H1 (cell line): ENCODE data around the gene CBLN3. TPM values are rescaled to one million over a fixed set of nuclear protein-coding genes. Genes with fewer than 3 reads are reported as not detected.

ENCODE experiments used
- CTCF ChIA-PET: fragments of 300-600 bp; sonication (Branson Sonifier 250); formaldehyde crosslinking; loops from one replicate; lab custom pipeline; 2021; ENCODE audit not compliant: partially characterized antibody; lab: Charles Lee
- POLR2A ChIA-PET: fragments of 300-600 bp; sonication (Branson Sonifier 250); formaldehyde crosslinking; loops from one replicate; lab custom pipeline; 2021; ENCODE audit warnings: inconsistent platforms; ENCODE audit not compliant: partially characterized antibody; lab: Charles Lee
- DNase-seq, 2 experiments: peaks; one replicate each; pipeline versions ENCODE4 v3.0.0 to v3.0.0-alpha.2; 2010 to 2022; ENCODE audit warnings: low spot score in 2 of 2, low read depth in 1 of 2, mixed read lengths in 1 of 2
- FAIRE-seq: peaks from 2 replicates; lab custom pipeline; 2011; peaks lifted over from hg19 to GRCh38; lab: Jason Lieb, UNC
- H2AFZ ChIP-seq: 2 replicates; pipeline ENCODE4 v1.8.1; 2012; ENCODE audit warnings: low read length, inconsistent platforms
- H2AK5ac ChIP-seq: 2 replicates; pipeline ENCODE4 v1.6.1; 2013; ENCODE audit warnings: low read depth, low read length
- H2BK120ac ChIP-seq: replicated peaks from 2 replicates; pipeline ENCODE3; 2013; ENCODE audit warnings: low read depth, low read length, inconsistent platforms
- H2BK12ac ChIP-seq: 2 replicates; pipeline ENCODE4 v1.6.1; 2013; ENCODE audit warnings: low read depth, low read length
- H2BK15ac ChIP-seq: 2 replicates; pipeline ENCODE4 v1.6.1; 2013; ENCODE audit warnings: low read length
- H2BK20ac ChIP-seq: 2 replicates; pipeline ENCODE4 v1.6.1; 2013; ENCODE audit warnings: low read length
- H2BK5ac ChIP-seq: 2 replicates; pipeline ENCODE4 v1.6.1; 2013; ENCODE audit warnings: low read depth, low read length
- H3K14ac ChIP-seq: 2 replicates; pipeline ENCODE4 v1.6.1; 2013; ENCODE audit warnings: inconsistent platforms; ENCODE audit not compliant: insufficient read length
- H3K18ac ChIP-seq: 2 replicates; pipeline ENCODE4 v1.6.1; 2013; ENCODE audit warnings: low read length; ENCODE audit errors: extremely low read depth
- H3K23ac ChIP-seq: 2 replicates; pipeline ENCODE4 v1.6.1; 2013; ENCODE audit warnings: inconsistent platforms; ENCODE audit not compliant: insufficient read length
- H3K23me2 ChIP-seq: 2 replicates; pipeline ENCODE4 v1.6.1; 2013; ENCODE audit warnings: low read depth, low read length
- H3K27ac ChIP-seq: 2 replicates; pipeline ENCODE4 v1.6.1; 2011; ENCODE audit warnings: low read depth, low read length, inconsistent platforms
- H3K27me3 ChIP-seq, 4 experiments: replicated peaks in 1 of 4; 1 replicate in 1 of 4; 2 replicates in 3 of 4; pipeline versions ENCODE4 v1.6.1 to v1.8.1; 2011 to 2013; ENCODE audit warnings: low read length in 3 of 4, mild to moderate bottlenecking in 3 of 4, inconsistent platforms in 2 of 4, mixed read lengths in 2 of 4, moderate library complexity in 1 of 4; ENCODE audit not compliant: control insufficient read depth in 3 of 4, insufficient read depth in 3 of 4; ENCODE audit errors: extremely low read depth in 1 of 4
- H3K36me3 ChIP-seq, 4 experiments: 2 replicates each; pipeline versions ENCODE4 v1.6.1 to v1.8.1; 2011 to 2013; ENCODE audit warnings: mild to moderate bottlenecking in 4 of 4, low read length in 3 of 4, moderate library complexity in 2 of 4, control low read depth in 1 of 4, inconsistent platforms in 1 of 4; ENCODE audit not compliant: insufficient read depth in 4 of 4, control insufficient read depth in 2 of 4
- H3K4ac ChIP-seq: replicated peaks from 2 replicates; pipeline ENCODE3; 2013; ENCODE audit warnings: low read length, low read depth, mixed read lengths, inconsistent platforms; ENCODE audit not compliant: insufficient read length
- H3K4me1 ChIP-seq, 4 experiments: replicated peaks in 1 of 4; 1 replicate in 1 of 4; 2 replicates in 3 of 4; pipeline versions ENCODE4 v1.6.1 to v1.8.1; 2011 to 2013; ENCODE audit warnings: low read length in 3 of 4, inconsistent platforms in 2 of 4, mixed read lengths in 1 of 4; ENCODE audit not compliant: insufficient read depth in 4 of 4, control insufficient read depth in 3 of 4
- H3K4me2 ChIP-seq, 2 experiments: 2 replicates each; pipeline versions ENCODE4 v1.6.1 to v1.8.1; 2011 to 2013; ENCODE audit warnings: low read depth in 2 of 2, low read length in 2 of 2, control low read depth in 1 of 2, inconsistent platforms in 1 of 2, mild to moderate bottlenecking in 1 of 2; ENCODE audit not compliant: insufficient read depth in 1 of 2
- H3K4me3 ChIP-seq, 4 experiments: fragments of 200-600, 300-600 bp in 1 of 4; sonication (generic), shearing (Covaris generic), sonication (Bioruptor Twin) in 1 of 4; 2 replicates each; pipeline versions ENCODE4 v1.5.1 to v1.8.1; 2011 to 2016; ENCODE audit warnings: low read length in 4 of 4, low read depth in 3 of 4, control low read depth in 2 of 4, inconsistent platforms in 2 of 4, mild to moderate bottlenecking in 2 of 4, mixed read lengths in 1 of 4, moderate library complexity in 1 of 4; ENCODE audit not compliant: insufficient read depth in 2 of 4; ENCODE audit errors: extremely low read depth in 1 of 4
- H3K56ac ChIP-seq: replicated peaks from 2 replicates; pipeline ENCODE3; 2013; ENCODE audit warnings: low read depth, mild to moderate bottlenecking, mixed read lengths, low read length, inconsistent platforms; ENCODE audit not compliant: insufficient read length
- H3K79me1 ChIP-seq: 2 replicates; pipeline ENCODE4 v1.6.1; 2013; ENCODE audit warnings: low read depth, low read length, control low read depth
- H3K79me2 ChIP-seq, 2 experiments: 2 replicates each; pipeline versions ENCODE4 v1.6.1 to v1.8.1; 2012 to 2013; ENCODE audit warnings: low read length in 2 of 2, mild to moderate bottlenecking in 2 of 2, inconsistent platforms in 1 of 2; ENCODE audit not compliant: insufficient read depth in 2 of 2, control insufficient read depth in 1 of 2
- H3K9ac ChIP-seq, 4 experiments: replicated peaks in 1 of 4; 1 replicate in 1 of 4; 2 replicates in 3 of 4; pipeline versions ENCODE4 v1.6.1 to v1.8.1; 2011 to 2013; ENCODE audit warnings: low read depth in 3 of 4, low read length in 3 of 4, control low read depth in 2 of 4, mild to moderate bottlenecking in 2 of 4, moderate library complexity in 2 of 4, inconsistent platforms in 1 of 4; ENCODE audit errors: extremely low read depth in 1 of 4
- H3K9me3 ChIP-seq, 2 experiments: 2 replicates each; pipeline versions ENCODE4 v1.6.1 to v1.8.1; 2012 to 2013; ENCODE audit warnings: mild to moderate bottlenecking in 2 of 2, moderate library complexity in 2 of 2, control low read depth in 1 of 2, inconsistent platforms in 1 of 2, low read depth in 1 of 2, low read length in 1 of 2, mixed read lengths in 1 of 2; ENCODE audit not compliant: insufficient read depth in 2 of 2
- H4K20me1 ChIP-seq, 2 experiments: replicated peaks in 1 of 2; 2 replicates each; pipeline versions ENCODE3 to v1.8.1; 2011 to 2013; ENCODE audit warnings: inconsistent platforms in 2 of 2, low read length in 2 of 2, mild to moderate bottlenecking in 1 of 2; ENCODE audit not compliant: insufficient read depth in 2 of 2, control insufficient read depth in 1 of 2
- H4K5ac ChIP-seq: 2 replicates; pipeline ENCODE4 v1.6.1; 2013; ENCODE audit warnings: low read length, low read depth, mixed read lengths, inconsistent platforms; ENCODE audit not compliant: insufficient read length
- H4K8ac ChIP-seq: 2 replicates; pipeline ENCODE4 v1.8.0; 2013; ENCODE audit warnings: mild to moderate bottlenecking, moderate library complexity, low read length, inconsistent platforms; ENCODE audit not compliant: insufficient read depth; ENCODE audit errors: extremely low read depth
- H4K91ac ChIP-seq: replicated peaks from 2 replicates; pipeline ENCODE3; 2013; ENCODE audit warnings: low read length, mixed read lengths, inconsistent platforms; ENCODE audit not compliant: insufficient read length
- BCL11A ChIP-seq, 2 experiments: IDR thresholded peaks; one replicate each; pipeline ENCODE4 v1.6.1; 2011; ENCODE audit warnings: low read depth in 2 of 2, low read length in 2 of 2, mild to moderate bottlenecking in 2 of 2
- BRCA1 ChIP-seq: IDR thresholded peaks from 2 replicates; pipeline ENCODE4 v1.6.1; 2012; ENCODE audit warnings: low read depth, low read length, improper control_type of control experiment
- EP300 ChIP-seq, 2 experiments: IDR thresholded peaks; 1 replicate in 1 of 2; 2 replicates in 1 of 2; pipeline ENCODE4 v1.6.1; 2011 to 2012; ENCODE audit warnings: low read depth in 2 of 2, low read length in 2 of 2, mild to moderate bottlenecking in 2 of 2, borderline replicate concordance in 1 of 2, inconsistent platforms in 1 of 2, moderate library complexity in 1 of 2
- HDAC6 ChIP-seq: IDR thresholded peaks from one replicate; pipeline ENCODE4 v1.7.1; 2012; ENCODE audit warnings: low read depth, mild to moderate bottlenecking, inconsistent platforms, low read length, moderate library complexity
- POLR2A ChIP-seq, 2 experiments: IDR thresholded peaks; 1 replicate in 1 of 2; 2 replicates in 1 of 2; pipeline ENCODE4 v1.6.1; 2011; ENCODE audit warnings: low read depth in 2 of 2, low read length in 2 of 2, mild to moderate bottlenecking in 2 of 2; ENCODE audit errors: control extremely low read depth in 1 of 2
- RNF2 ChIP-seq: fragments of 200-900, 300-1000 bp; sonication (generic); IDR thresholded peaks from 2 replicates; pipeline ENCODE4 v1.7.1; 2016; ENCODE audit warnings: borderline replicate concordance, low read depth, mild to moderate bottlenecking, antibody characterized with exemption, low read length; ENCODE audit not compliant: poor library complexity, severe bottlenecking; ENCODE audit errors: missing control alignments
- TBP ChIP-seq: IDR thresholded peaks from 2 replicates; pipeline ENCODE4 v1.6.1; 2011; ENCODE audit warnings: low read depth, low read length, improper control_type of control experiment
- WGBS, 2 experiments: shearing (Covaris generic) in 1 of 2; methylation state at CpG; one replicate each; pipeline versions ENCODE4 v1.1.6 to v1.1.7; 2013 to 2015; ENCODE audit warnings: low lambda C conversion rate in 2 of 2, mixed read lengths in 2 of 2, inconsistent platforms in 1 of 2, low coverage in 1 of 2, missing lambda C conversion rate in 1 of 2; ENCODE audit not compliant: insufficient replicate concordance in 2 of 2, insufficient coverage in 1 of 2, insufficient read length in 1 of 2; ENCODE audit errors: extremely low coverage in 1 of 2, missing lambda C conversion rate in 1 of 2; 5-methylcytosine and 5-hydroxymethylcytosine counted together
- polyA plus RNA-seq, 7 experiments: library from polyadenylated mRNA; depleted of rRNA in 3 of 7; stranded (reverse) in 5 of 7; unstranded in 2 of 7; fragments of >200 nt in 5 of 7; fragments of 200-250 nt in 2 of 7; gene quantifications; 1 replicate in 5 of 7; 2 replicates in 1 of 7; 4 replicates in 1 of 7; pipeline versions ENCODE4 v1.2.1 to v1.2.3, GENCODE V29; 2011 to 2013; ENCODE audit warnings: missing spikeins in 2 of 7, mixed read lengths in 2 of 7
- total RNA-seq: library from RNA; stranded (reverse); fragmentation: NEBNext Ultra II Directional; extraction: Animal tissue kit (Norgen Biotek cat#: 25700); gene quantifications from 2 replicates; pipeline ENCODE4 v1.2.1, GENCODE V29; 2021
- TF ChIP-seq, protein P1 (sequence below): IDR thresholded peaks from 2 replicates; pipeline ENCODE4 v1.6.1; 2012; ENCODE audit warnings: low read length, inconsistent platforms

Gene CBLN3
- total and polyA plus RNA-seq, 2 of the 8 experiments (the other 6 are each of a cell fraction or from before 2014, with no cell fraction given) = 0.54 to 1.00 TPM

DNA sequence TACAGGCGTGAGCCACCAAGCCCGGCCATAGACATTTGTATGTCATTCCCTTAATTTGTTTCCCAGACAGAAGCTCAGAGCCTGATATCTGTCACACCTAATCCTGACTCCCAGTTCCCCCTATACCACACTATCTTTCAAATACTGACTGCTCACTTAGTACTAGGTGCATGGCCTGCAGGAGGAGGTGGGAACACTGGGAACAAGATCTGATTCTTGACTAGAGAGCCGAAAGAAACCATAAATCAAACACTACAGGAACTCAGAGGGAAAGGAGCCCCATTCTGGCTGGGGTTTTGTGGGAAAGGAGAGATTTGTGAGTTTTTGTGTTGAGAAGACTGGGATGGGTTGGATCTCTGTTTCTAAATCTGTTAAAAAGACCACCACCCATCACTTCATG is 5.2 kb upstream of the CBLN3 start:
- Histone ChIP-seq H2AK5ac (no peak overlapping the region), H3K79me2 (no peaks in the 10 kb centered on the region), H4K91ac (no peak overlapping the region)

More for the DNA sequence above, 5.2 kb upstream of the CBLN3 start:
- Histone ChIP-seq H3K4ac (no peak overlapping the region), H3K18ac (no peak overlapping the region), H3K27me3 (no peaks in the 10 kb centered on the region), H3K4me1 (peaks cover 3 to 14% (median 9%) of the 10 kb centered on the region in 4 experiments), H3K9me3 (no peaks in the 10 kb centered on the region), H3K23me2 (peaks cover 5% of the 10 kb centered on the region; the same call in 1 of the 2 replicates), H3K9ac (no peak overlapping the region), H2BK5ac (no peak overlapping the region), H3K36me3 (peaks cover 3 to 16% (median 7%) of the 10 kb centered on the region in 4 experiments; a peak in 7 of 8 replicates), H2AFZ (no peak overlapping the region), H4K5ac (no peak overlapping the region), H4K8ac (no peak overlapping the region), H3K56ac (no peak overlapping the region), H3K14ac (no peak overlapping the region), H3K79me1 (no peaks in the 10 kb centered on the region; the same call in 1 of the 2 replicates), H4K20me1 (peaks cover 1 to 9% of the 10 kb centered on the region in 2 experiments), H3K4me3 (no peak overlapping the region), H2BK15ac (no peak overlapping the region), H3K23ac (no peak overlapping the region), H3K4me2 (no peak overlapping the region), H3K27ac (no peak overlapping the region), H2BK20ac (no peak overlapping the region), H2BK120ac (no peak overlapping the region), H2BK12ac (no peak overlapping the region)
- TF ChIP-seq EP300 (IDR thresholded peaks at IDR 0.05; ENCODE audit: borderline replicate concordance in 1 of 2, low read depth in 2 of 2, low read length in 2 of 2) (no peak), RNF2 (no peak), HDAC6 (no peak), TBP (no peak), BRCA1 (no peak), POLR2A (IDR thresholded peaks at IDR 0.05; ENCODE audit: control extremely low read depth in 1 of 2, low read depth in 2 of 2, low read length in 2 of 2) (no peak), BCL11A (IDR thresholded peaks at IDR 0.05; ENCODE audit: low read depth in 2 of 2, low read length in 2 of 2) (no peak)
- TF ChIP-seq, protein P1, sequence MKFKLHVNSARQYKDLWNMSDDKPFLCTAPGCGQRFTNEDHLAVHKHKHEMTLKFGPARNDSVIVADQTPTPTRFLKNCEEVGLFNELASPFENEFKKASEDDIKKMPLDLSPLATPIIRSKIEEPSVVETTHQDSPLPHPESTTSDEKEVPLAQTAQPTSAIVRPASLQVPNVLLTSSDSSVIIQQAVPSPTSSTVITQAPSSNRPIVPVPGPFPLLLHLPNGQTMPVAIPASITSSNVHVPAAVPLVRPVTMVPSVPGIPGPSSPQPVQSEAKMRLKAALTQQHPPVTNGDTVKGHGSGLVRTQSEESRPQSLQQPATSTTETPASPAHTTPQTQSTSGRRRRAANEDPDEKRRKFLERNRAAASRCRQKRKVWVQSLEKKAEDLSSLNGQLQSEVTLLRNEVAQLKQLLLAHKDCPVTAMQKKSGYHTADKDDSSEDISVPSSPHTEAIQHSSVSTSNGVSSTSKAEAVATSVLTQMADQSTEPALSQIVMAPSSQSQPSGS = no peak
- no peak for FAIRE-seq
- POLR2A ChIA-PET = interaction anchor here (1.1 to 2.6 kb wide), 3 partner anchors 36 to 69 kb away, joined by 3 to 14 read pairs (median 3); partner anchors contain the start of gene NYNRIN
- WGBS, 2 experiments = 87% methylated on average over 3 of the region's 3 CpGs; no CpG with 5 or more reads in 1 of the 2 experiments
- no peak for DNase-seq
- CTCF ChIA-PET = interaction anchor here (0.6 to 21.3 kb wide), 10 partner anchors 17 to 128 kb away, joined by 3 to 664 read pairs (median 24); partner anchors contain the start of genes ADCY4, CIDEB and RIPK3
